Parathyroid adenoma (tissue), 2 donors: ENCODE measurements around the gene C6orf132.
"Not testable (repeated sequence)": the region's sequence is repeated elsewhere in the genome, so short reads cannot be mapped to it uniquely, and the experiment has no call there.

Experiments
- H2AFZ ChIP-seq: fragments of 300-600 bp; sonication (generic); one replicate; pipeline ENCODE4 v1.7.0; 2017; ENCODE audit warnings: antibody characterized with exemption, mild to moderate bottlenecking
- H3K27ac ChIP-seq: fragments of 300-600 bp; sonication (generic); one replicate; pipeline ENCODE4 v1.7.0; 2017
- H3K27me3 ChIP-seq: fragments of 300-600 bp; sonication (generic); one replicate; pipeline ENCODE4 v1.7.0; 2017; ENCODE audit warnings: low read length; ENCODE audit not compliant: control insufficient read depth, insufficient read depth
- H3K36me3 ChIP-seq: fragments of 300-600 bp; sonication (generic); one replicate; pipeline ENCODE4 v1.7.0; 2017; ENCODE audit warnings: low read length; ENCODE audit not compliant: control insufficient read depth, insufficient read depth
- H3K4me1 ChIP-seq: fragments of 300-600 bp; sonication (generic); one replicate; pipeline ENCODE4 v1.7.0; 2017; ENCODE audit warnings: control low read depth
- H3K4me2 ChIP-seq: fragments of 300-600 bp; sonication (generic); one replicate; pipeline ENCODE4 v1.7.0; 2017; ENCODE audit warnings: low read length
- H3K4me3 ChIP-seq: fragments of 300-600 bp; sonication (generic); one replicate; pipeline ENCODE4 v1.7.0; 2017; ENCODE audit warnings: low read depth, low read length
- H3K79me2 ChIP-seq: fragments of 300-600 bp; sonication (generic); one replicate; pipeline ENCODE4 v1.7.0; 2017; ENCODE audit warnings: control low read depth
- H3K9ac ChIP-seq: fragments of 300-600 bp; sonication (generic); one replicate; pipeline ENCODE4 v1.7.0; 2017; ENCODE audit warnings: mild to moderate bottlenecking
- H3K9me3 ChIP-seq: fragments of 300-600 bp; sonication (generic); one replicate; pipeline ENCODE4 v1.7.0; 2017; ENCODE audit warnings: low read length; ENCODE audit not compliant: control insufficient read depth
- CTCF ChIP-seq: fragments of 300-600 bp; sonication (generic); IDR thresholded peaks from one replicate; pipeline ENCODE4 v1.7.0; 2017; ENCODE audit warnings: antibody characterized with exemption, mild to moderate bottlenecking
- donor health status: primary hyperparathyroidism.

Gene C6orf132

GRCh38 chr6:42158011-42158410, 15.6 kb upstream of the C6orf132 start:
- no peak overlapping the region for H3K27ac ChIP-seq
- no peaks in the 10 kb centered on the region for H3K9me3 ChIP-seq
- no peaks in the 10 kb centered on the region for H3K36me3 ChIP-seq
- H3K4me3 ChIP-seq: no peak overlapping the region
- no peaks in the 10 kb centered on the region for H3K79me2 ChIP-seq
- H3K27me3 ChIP-seq: no peaks in the 10 kb centered on the region
- TF ChIP-seq CTCF: no peak
- no peak overlapping the region for H2AFZ ChIP-seq
- H3K4me2 ChIP-seq: no peak overlapping the region
- no peak overlapping the region for H3K9ac ChIP-seq
- H3K4me1 ChIP-seq: no peaks in the 10 kb centered on the region

- no peak overlapping the region for H3K27ac ChIP-seq
- no peaks in the 10 kb centered on the region for H3K27me3 ChIP-seq
- no peaks in the 10 kb centered on the region for H3K79me2 ChIP-seq
- H3K9me3 ChIP-seq: no peaks in the 10 kb centered on the region
- H2AFZ ChIP-seq: no peak overlapping the region
- H3K4me1 ChIP-seq: no peaks in the 10 kb centered on the region
- H3K4me2 ChIP-seq: no peak overlapping the region
- H3K9ac ChIP-seq: no peak overlapping the region
- H3K4me3 ChIP-seq: no peak overlapping the region
- no peak for TF ChIP-seq CTCF
- H3K36me3 ChIP-seq: no peaks in the 10 kb centered on the region
Observed at GRCh38 chr6:42156638-42157037, 14.2 kb upstream of the C6orf132 start.

- H3K27ac ChIP-seq: no peak overlapping the region
- H2AFZ ChIP-seq: no peak overlapping the region
- H3K4me2 ChIP-seq: no peak overlapping the region
Observed at GRCh38 chr6:42155293-42155692, 12.9 kb upstream of the C6orf132 start.

GRCh38 chr6:42154461-42155209, 12.2 kb upstream of the C6orf132 start:
- Histone ChIP-seq H3K4me2 (no peak overlapping the region), H3K36me3 (no peaks in the 10 kb centered on the region), H3K79me2 (no peaks in the 10 kb centered on the region), H3K27ac (no peak overlapping the region), H3K9ac (no peak overlapping the region), H3K27me3 (no peaks in the 10 kb centered on the region), H3K4me3 (no peak overlapping the region), H3K9me3 (no peaks in the 10 kb centered on the region), H2AFZ (no peak overlapping the region), H3K4me1 (no peaks in the 10 kb centered on the region)
- TF ChIP-seq CTCF: no peak

More at GRCh38 chr6:42155293-42155692, 12.9 kb upstream of the C6orf132 start:
- TF ChIP-seq CTCF: no peak
- no peaks in the 10 kb centered on the region for H3K27me3 ChIP-seq
- H3K36me3 ChIP-seq: no peaks in the 10 kb centered on the region
- no peaks in the 10 kb centered on the region for H3K79me2 ChIP-seq
- H3K4me1 ChIP-seq: no peaks in the 10 kb centered on the region
- no peak overlapping the region for H3K9ac ChIP-seq
- no peaks in the 10 kb centered on the region for H3K9me3 ChIP-seq
- H3K4me3 ChIP-seq: no peak overlapping the region

- no peaks in the 10 kb centered on the region for H3K27me3 ChIP-seq
- no peaks in the 10 kb centered on the region for H3K9me3 ChIP-seq
- H3K4me2 ChIP-seq: no peak overlapping the region
- no peak overlapping the region for H3K9ac ChIP-seq
- no peak overlapping the region for H3K4me3 ChIP-seq
- no peak for TF ChIP-seq CTCF
- H3K27ac ChIP-seq: no peak overlapping the region
- H2AFZ ChIP-seq: no peak overlapping the region
- no peaks in the 10 kb centered on the region for H3K4me1 ChIP-seq
- no peaks in the 10 kb centered on the region for H3K36me3 ChIP-seq
- no peaks in the 10 kb centered on the region for H3K79me2 ChIP-seq
Observed at GRCh38 chr6:42153921-42154320, 11.5 kb upstream of the C6orf132 start.

- not testable (repeated sequence) for H3K4me1 ChIP-seq, H3K4me3 ChIP-seq, H3K4me2 ChIP-seq, H3K27me3 ChIP-seq, H3K9ac ChIP-seq, H3K79me2 ChIP-seq, H3K36me3 ChIP-seq, H3K9me3 ChIP-seq, H2AFZ ChIP-seq, H3K27ac ChIP-seq
Observed at GRCh38 chr6:42152528-42153213, 10.3 kb upstream of the C6orf132 start.
